Liver (tissue), 9 donors: Measurements from ENCODE around the gene ANTXR1. TPM values are rescaled to one million over a fixed set of nuclear protein-coding genes. Genes with fewer than 3 reads are reported as not detected.

Source experiments
- DNase-seq: peaks from one replicate; pipeline ENCODE4 v3.0.0-alpha.2; 2017; ENCODE audit warnings: low spot score
- H3K27ac ChIP-seq, 2 donors: one replicate each; pipeline ENCODE4 v1.7.0; 2013; ENCODE audit warnings: inconsistent platforms in 2 of 2, low read length in 2 of 2, control low read depth in 1 of 2, low read depth in 1 of 2, mild to moderate bottlenecking in 1 of 2
- H3K27me3 ChIP-seq, 4 donors: one replicate each; pipeline versions ENCODE4 v1.6.1 to v1.7.0; 2013; ENCODE audit warnings: low read length in 3 of 4, inconsistent platforms in 1 of 4, mild to moderate bottlenecking in 1 of 4, moderate library complexity in 1 of 4; ENCODE audit not compliant: control insufficient read depth in 4 of 4, insufficient read depth in 4 of 4
- H3K36me3 ChIP-seq, 4 donors: one replicate each; pipeline versions ENCODE4 v1.6.1 to v1.7.0; 2013; ENCODE audit warnings: low read length in 3 of 4, mild to moderate bottlenecking in 3 of 4, low read depth in 1 of 4, moderate library complexity in 1 of 4; ENCODE audit not compliant: control insufficient read depth in 4 of 4, insufficient read depth in 3 of 4
- H3K4me1 ChIP-seq, 4 donors: one replicate each; pipeline versions ENCODE4 v1.6.1 to v1.7.0; 2013; ENCODE audit warnings: low read length in 3 of 4, mild to moderate bottlenecking in 3 of 4, moderate library complexity in 1 of 4; ENCODE audit not compliant: control insufficient read depth in 4 of 4, insufficient read depth in 4 of 4
- H3K4me3 ChIP-seq, 3 donors: one replicate each; pipeline versions ENCODE4 v1.6.1 to v1.7.0; 2013; ENCODE audit warnings: low read length in 3 of 3, control low read depth in 1 of 3, low read depth in 1 of 3, mild to moderate bottlenecking in 1 of 3
- H3K9ac ChIP-seq, 2 donors: one replicate each; pipeline ENCODE4 v1.7.0; 2013; ENCODE audit warnings: low read length in 2 of 2, mild to moderate bottlenecking in 2 of 2, moderate library complexity in 2 of 2, control low read depth in 1 of 2, low read depth in 1 of 2
- H3K9me3 ChIP-seq, 4 donors: one replicate each; pipeline versions ENCODE4 v1.6.1 to v1.7.0; 2013; ENCODE audit warnings: low read length in 3 of 4; ENCODE audit not compliant: control insufficient read depth in 4 of 4
- EGR1 ChIP-seq, 2 donors: IDR thresholded peaks; 2 replicates each; pipeline ENCODE4 v1.6.1; 2016 to 2018; ENCODE audit warnings: antibody characterized with exemption in 2 of 2, low read depth in 2 of 2
- FOXA1 ChIP-seq: IDR thresholded peaks from 2 replicates; pipeline ENCODE4 v1.6.1; 2016; ENCODE audit warnings: antibody characterized with exemption
- FOXA2 ChIP-seq: IDR thresholded peaks from 2 replicates; pipeline ENCODE4 v1.6.1; 2016; ENCODE audit warnings: antibody characterized with exemption
- GABPA ChIP-seq, 2 donors: IDR thresholded peaks in 1 of 2; conservative IDR thresholded peaks in 1 of 2; 2 replicates each; pipeline ENCODE4 v1.6.1; 2016; ENCODE audit warnings: antibody characterized with exemption in 2 of 2, mild to moderate bottlenecking in 1 of 2, moderate library complexity in 1 of 2
- HNF4A ChIP-seq, 2 donors: conservative IDR thresholded peaks; 2 replicates each; pipeline ENCODE4 v1.6.1; 2016; ENCODE audit warnings: antibody characterized with exemption in 2 of 2, mild to moderate bottlenecking in 2 of 2
- HNF4G ChIP-seq: IDR thresholded peaks from 2 replicates; pipeline ENCODE4 v1.6.1; 2016; ENCODE audit warnings: antibody characterized with exemption
- JUND ChIP-seq, 2 donors: IDR thresholded peaks; 2 replicates each; pipeline ENCODE4 v1.6.1; 2016; ENCODE audit warnings: antibody characterized with exemption in 2 of 2
- NR2F2 ChIP-seq: IDR thresholded peaks from 2 replicates; pipeline ENCODE4 v1.6.1; 2016; ENCODE audit warnings: antibody characterized with exemption
- RAD21 ChIP-seq, 2 donors: IDR thresholded peaks; 2 replicates each; pipeline ENCODE4 v1.6.1; 2016; ENCODE audit warnings: antibody characterized with exemption in 2 of 2, mild to moderate bottlenecking in 2 of 2
- RXRA ChIP-seq, 2 donors: IDR thresholded peaks; 2 replicates each; pipeline ENCODE4 v1.6.1; 2017 to 2018; ENCODE audit warnings: antibody characterized with exemption in 2 of 2, mild to moderate bottlenecking in 1 of 2
- SP1 ChIP-seq: IDR thresholded peaks from 2 replicates; pipeline ENCODE4 v1.6.1; 2018; ENCODE audit warnings: antibody characterized with exemption, mild to moderate bottlenecking
- TAF1 ChIP-seq: conservative IDR thresholded peaks from 2 replicates; pipeline ENCODE4 v1.6.1; 2016; ENCODE audit warnings: antibody characterized with exemption, mild to moderate bottlenecking
- YY1 ChIP-seq: IDR thresholded peaks from 2 replicates; pipeline ENCODE4 v1.6.1; 2016; ENCODE audit warnings: antibody characterized with exemption, mild to moderate bottlenecking
- WGBS: extraction: QIAGEN DNeasy Blood & Tissue Kit; methylation state at CpG from one replicate; pipeline ENCODE4 v1.1.7; 2013; 5-methylcytosine and 5-hydroxymethylcytosine counted together
- polyA plus RNA-seq, 2 donors: library from polyadenylated mRNA; stranded (reverse) in 1 of 2; unstranded in 1 of 2; fragments of 200-250 nt in 1 of 2; fragments of >200 nt in 1 of 2; fragmentation: Nextera tagmentation in 1 of 2; extraction: Ambion mirVana in 1 of 2; gene quantifications; one replicate each; pipeline versions ENCODE4 v1.2.1 to v1.2.3, GENCODE V29; 2013 to 2015
- total RNA-seq, 2 donors: library from RNA; depleted of rRNA; stranded (reverse); fragments of >200 nt; gene quantifications; one replicate each; pipeline ENCODE4 v1.2.3, GENCODE V29; 2014
- TF ChIP-seq, protein P1 (sequence below): IDR thresholded peaks from 2 replicates; pipeline ENCODE4 v1.6.1; 2016; ENCODE audit warnings: antibody characterized with exemption
- TF ChIP-seq, protein P2 (sequence below): IDR thresholded peaks from 2 replicates; pipeline ENCODE4 v1.6.1; 2016; ENCODE audit warnings: antibody characterized with exemption
- TF ChIP-seq, protein P3 (sequence below): IDR thresholded peaks from 2 replicates; pipeline ENCODE4 v1.6.1; 2016; ENCODE audit warnings: antibody characterized with exemption
- TF ChIP-seq, protein P4 (sequence below): fragments of 150-350 bp; IDR thresholded peaks from 2 replicates; pipeline ENCODE4 v1.5.1; 2017; ENCODE audit warnings: improper control_type of control experiment, low read depth, low read length; ENCODE audit not compliant: missing input control
- TF ChIP-seq, protein P5 (sequence below): IDR thresholded peaks from 2 replicates; pipeline ENCODE4 v1.6.1; 2016; ENCODE audit warnings: antibody characterized with exemption, mild to moderate bottlenecking
- donor health status: healthy.
- donor health status: healthy.
- donor health status: healthy.
- donor health status: healthy.
- donor health status: healthy.

ANTXR1 gene
- total and polyA plus RNA-seq, 4 donors: 0.60 to 3.6 (median 1.8) TPM

DNA sequence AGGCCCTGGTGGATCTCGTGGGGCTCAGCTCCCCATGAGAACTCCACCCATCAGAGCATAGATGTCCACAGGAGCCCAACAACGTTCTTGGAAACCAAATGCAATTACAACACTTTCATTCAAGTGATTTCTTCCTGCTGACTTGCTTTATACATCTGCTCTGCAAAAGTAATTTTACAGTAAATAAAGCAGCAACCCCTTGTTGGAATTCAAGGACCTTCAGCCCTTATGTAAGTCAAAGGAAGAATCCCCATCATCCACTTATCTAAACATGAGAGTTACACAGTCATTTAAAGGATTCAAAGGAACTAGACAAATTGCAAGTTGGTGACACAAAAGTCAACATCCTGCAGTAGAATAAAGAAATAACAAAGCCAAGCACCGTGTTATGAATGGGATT, 17.1 kb upstream of the ANTXR1 start:
- TF ChIP-seq JUND (IDR thresholded peaks at IDR 0.05) (no peak), RAD21 (IDR thresholded peaks at IDR 0.05) (no peak), EGR1 (IDR thresholded peaks at IDR 0.05; ENCODE audit: low read depth in 2 of 2) (no peak), HNF4A (conservative IDR thresholded peaks at IDR 0.05) (no peak), RXRA (IDR thresholded peaks at IDR 0.05) (no peak), GABPA (IDR thresholded peaks at IDR 0.05 in 1 of 2, conservative IDR thresholded peaks at IDR 0.05 in 1 of 2) (no peak), FOXA2 (no peak), YY1 (no peak), HNF4G (no peak), NR2F2 (no peak)
- TF ChIP-seq, protein P1, sequence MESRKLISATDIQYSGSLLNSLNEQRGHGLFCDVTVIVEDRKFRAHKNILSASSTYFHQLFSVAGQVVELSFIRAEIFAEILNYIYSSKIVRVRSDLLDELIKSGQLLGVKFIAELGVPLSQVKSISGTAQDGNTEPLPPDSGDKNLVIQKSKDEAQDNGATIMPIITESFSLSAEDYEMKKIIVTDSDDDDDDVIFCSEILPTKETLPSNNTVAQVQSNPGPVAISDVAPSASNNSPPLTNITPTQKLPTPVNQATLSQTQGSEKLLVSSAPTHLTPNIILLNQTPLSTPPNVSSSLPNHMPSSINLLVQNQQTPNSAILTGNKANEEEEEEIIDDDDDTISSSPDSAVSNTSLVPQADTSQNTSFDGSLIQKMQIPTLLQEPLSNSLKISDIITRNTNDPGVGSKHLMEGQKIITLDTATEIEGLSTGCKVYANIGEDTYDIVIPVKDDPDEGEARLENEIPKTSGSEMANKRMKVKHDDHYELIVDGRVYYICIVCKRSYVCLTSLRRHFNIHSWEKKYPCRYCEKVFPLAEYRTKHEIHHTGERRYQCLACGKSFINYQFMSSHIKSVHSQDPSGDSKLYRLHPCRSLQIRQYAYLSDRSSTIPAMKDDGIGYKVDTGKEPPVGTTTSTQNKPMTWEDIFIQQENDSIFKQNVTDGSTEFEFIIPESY: no peak
- TF ChIP-seq, protein P2, sequence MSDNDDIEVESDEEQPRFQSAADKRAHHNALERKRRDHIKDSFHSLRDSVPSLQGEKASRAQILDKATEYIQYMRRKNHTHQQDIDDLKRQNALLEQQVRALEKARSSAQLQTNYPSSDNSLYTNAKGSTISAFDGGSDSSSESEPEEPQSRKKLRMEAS: no peak
- TF ChIP-seq, protein P3, sequence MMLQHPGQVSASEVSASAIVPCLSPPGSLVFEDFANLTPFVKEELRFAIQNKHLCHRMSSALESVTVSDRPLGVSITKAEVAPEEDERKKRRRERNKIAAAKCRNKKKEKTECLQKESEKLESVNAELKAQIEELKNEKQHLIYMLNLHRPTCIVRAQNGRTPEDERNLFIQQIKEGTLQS: no peak
- TF ChIP-seq, protein P4, sequence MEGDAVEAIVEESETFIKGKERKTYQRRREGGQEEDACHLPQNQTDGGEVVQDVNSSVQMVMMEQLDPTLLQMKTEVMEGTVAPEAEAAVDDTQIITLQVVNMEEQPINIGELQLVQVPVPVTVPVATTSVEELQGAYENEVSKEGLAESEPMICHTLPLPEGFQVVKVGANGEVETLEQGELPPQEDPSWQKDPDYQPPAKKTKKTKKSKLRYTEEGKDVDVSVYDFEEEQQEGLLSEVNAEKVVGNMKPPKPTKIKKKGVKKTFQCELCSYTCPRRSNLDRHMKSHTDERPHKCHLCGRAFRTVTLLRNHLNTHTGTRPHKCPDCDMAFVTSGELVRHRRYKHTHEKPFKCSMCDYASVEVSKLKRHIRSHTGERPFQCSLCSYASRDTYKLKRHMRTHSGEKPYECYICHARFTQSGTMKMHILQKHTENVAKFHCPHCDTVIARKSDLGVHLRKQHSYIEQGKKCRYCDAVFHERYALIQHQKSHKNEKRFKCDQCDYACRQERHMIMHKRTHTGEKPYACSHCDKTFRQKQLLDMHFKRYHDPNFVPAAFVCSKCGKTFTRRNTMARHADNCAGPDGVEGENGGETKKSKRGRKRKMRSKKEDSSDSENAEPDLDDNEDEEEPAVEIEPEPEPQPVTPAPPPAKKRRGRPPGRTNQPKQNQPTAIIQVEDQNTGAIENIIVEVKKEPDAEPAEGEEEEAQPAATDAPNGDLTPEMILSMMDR: no peak
- 64% methylated on average over 3 of the region's 3 CpGs for WGBS

DNA sequence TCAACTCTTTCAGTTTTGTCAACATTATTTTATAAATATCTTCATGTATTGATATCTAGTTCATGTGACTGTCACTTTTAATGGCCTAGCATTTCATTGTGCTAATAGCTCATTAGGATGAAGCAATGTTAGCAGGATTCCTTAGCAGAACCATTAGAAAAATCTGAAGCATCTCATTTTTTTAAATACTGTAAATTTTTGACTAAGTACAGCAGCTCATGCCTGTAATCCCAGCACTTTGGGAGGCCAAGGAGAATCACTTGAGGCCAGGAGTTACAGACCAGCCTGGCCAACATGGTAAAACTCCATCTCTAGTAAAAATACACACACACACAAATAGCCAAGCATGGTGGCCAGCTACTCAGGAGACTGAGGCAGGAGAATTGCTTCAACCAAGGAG, 15.6 kb upstream of the ANTXR1 start:
- Histone ChIP-seq H3K27ac (no peak overlapping the region), H3K4me1 (no peaks in the 10 kb centered on the region), H3K36me3 (no peaks in the 10 kb centered on the region), H3K27me3 (no peaks in the 10 kb centered on the region), H3K9me3 (peaks cover 2 to 6% (median 4%) of the 10 kb centered on the region in 4 donors), H3K9ac (no peak overlapping the region), H3K4me3 (no peak overlapping the region)
- TF ChIP-seq, protein P5, sequence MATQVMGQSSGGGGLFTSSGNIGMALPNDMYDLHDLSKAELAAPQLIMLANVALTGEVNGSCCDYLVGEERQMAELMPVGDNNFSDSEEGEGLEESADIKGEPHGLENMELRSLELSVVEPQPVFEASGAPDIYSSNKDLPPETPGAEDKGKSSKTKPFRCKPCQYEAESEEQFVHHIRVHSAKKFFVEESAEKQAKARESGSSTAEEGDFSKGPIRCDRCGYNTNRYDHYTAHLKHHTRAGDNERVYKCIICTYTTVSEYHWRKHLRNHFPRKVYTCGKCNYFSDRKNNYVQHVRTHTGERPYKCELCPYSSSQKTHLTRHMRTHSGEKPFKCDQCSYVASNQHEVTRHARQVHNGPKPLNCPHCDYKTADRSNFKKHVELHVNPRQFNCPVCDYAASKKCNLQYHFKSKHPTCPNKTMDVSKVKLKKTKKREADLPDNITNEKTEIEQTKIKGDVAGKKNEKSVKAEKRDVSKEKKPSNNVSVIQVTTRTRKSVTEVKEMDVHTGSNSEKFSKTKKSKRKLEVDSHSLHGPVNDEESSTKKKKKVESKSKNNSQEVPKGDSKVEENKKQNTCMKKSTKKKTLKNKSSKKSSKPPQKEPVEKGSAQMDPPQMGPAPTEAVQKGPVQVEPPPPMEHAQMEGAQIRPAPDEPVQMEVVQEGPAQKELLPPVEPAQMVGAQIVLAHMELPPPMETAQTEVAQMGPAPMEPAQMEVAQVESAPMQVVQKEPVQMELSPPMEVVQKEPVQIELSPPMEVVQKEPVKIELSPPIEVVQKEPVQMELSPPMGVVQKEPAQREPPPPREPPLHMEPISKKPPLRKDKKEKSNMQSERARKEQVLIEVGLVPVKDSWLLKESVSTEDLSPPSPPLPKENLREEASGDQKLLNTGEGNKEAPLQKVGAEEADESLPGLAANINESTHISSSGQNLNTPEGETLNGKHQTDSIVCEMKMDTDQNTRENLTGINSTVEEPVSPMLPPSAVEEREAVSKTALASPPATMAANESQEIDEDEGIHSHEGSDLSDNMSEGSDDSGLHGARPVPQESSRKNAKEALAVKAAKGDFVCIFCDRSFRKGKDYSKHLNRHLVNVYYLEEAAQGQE: no peak
- TF ChIP-seq TAF1 (no peak), JUND (IDR thresholded peaks at IDR 0.05) (no peak), GABPA (IDR thresholded peaks at IDR 0.05 in 1 of 2, conservative IDR thresholded peaks at IDR 0.05 in 1 of 2) (no peak), HNF4A (conservative IDR thresholded peaks at IDR 0.05) (no peak), RXRA (IDR thresholded peaks at IDR 0.05) (no peak), FOXA1 (no peak), YY1 (no peak), SP1 (no peak), FOXA2 (no peak), NR2F2 (no peak), EGR1 (IDR thresholded peaks at IDR 0.05; ENCODE audit: low read depth in 2 of 2) (no peak), HNF4G (no peak), RAD21 (IDR thresholded peaks at IDR 0.05) (no peak)
- TF ChIP-seq, protein P4: no peak
- TF ChIP-seq, protein P3: no peak
- TF ChIP-seq, protein P2: no peak
- TF ChIP-seq, protein P1: no peak
- no peak for DNase-seq

More for the DNA sequence above, 17.1 kb upstream of the ANTXR1 start:
- Histone ChIP-seq H3K9me3 (no peaks in the 10 kb centered on the region), H3K4me1 (no peaks in the 10 kb centered on the region), H3K27me3 (no peaks in the 10 kb centered on the region), H3K27ac (no peak overlapping the region), H3K36me3 (no peaks in the 10 kb centered on the region), H3K4me3 (no peak overlapping the region), H3K9ac (no peak overlapping the region)
- DNase-seq: no peak
